HG03095 (cell line): Measurements from ENCODE around the gene KIAA0040.

Source experiments
- ATAC-seq: cut with Tn5 transposase; IDR thresholded peaks from one replicate; pipeline ENCODE4 v1.9.1; 2021; ENCODE audit warnings: moderate library complexity; ENCODE audit not compliant: unreplicated experiment

The KIAA0040 gene

GRCh38 chr1:175145899-175146528 is 46.6 kb downstream of the KIAA0040 start:
- ATAC-seq = no peak

GRCh38 chr1:175138579-175138978 is 54.0 kb downstream of the KIAA0040 start:
- no peak for ATAC-seq

GRCh38 chr1:175137369-175137768 is 55.2 kb downstream of the KIAA0040 start:
- no peak for ATAC-seq

DNA sequence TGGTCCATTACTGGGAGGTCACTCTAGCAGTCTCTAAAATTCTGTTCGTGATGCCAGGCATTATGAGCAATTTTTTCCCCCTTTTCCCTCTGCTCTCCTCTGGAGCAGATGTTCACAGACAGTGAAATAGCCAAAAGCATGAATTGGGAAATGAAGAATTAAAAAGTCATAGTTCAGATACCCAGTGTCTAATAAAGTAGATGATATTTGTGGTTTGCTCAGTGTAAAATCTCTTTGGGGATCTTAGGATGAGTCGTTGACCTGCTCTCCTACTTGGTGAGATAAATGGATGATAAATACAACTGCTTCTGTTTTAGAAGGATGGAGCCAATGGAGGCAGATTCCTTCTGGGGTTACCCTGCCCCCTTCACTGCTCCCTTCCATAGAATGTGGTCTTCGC is 56.3 kb downstream of the KIAA0040 start:
- no peak for ATAC-seq

GRCh38 chr1:175134500-175134899 is 58.1 kb downstream of the KIAA0040 start:
- no peak for ATAC-seq

- no peak for ATAC-seq
Measured at GRCh38 chr1:175133673-175134435, 58.7 kb downstream of the KIAA0040 start.

DNA sequence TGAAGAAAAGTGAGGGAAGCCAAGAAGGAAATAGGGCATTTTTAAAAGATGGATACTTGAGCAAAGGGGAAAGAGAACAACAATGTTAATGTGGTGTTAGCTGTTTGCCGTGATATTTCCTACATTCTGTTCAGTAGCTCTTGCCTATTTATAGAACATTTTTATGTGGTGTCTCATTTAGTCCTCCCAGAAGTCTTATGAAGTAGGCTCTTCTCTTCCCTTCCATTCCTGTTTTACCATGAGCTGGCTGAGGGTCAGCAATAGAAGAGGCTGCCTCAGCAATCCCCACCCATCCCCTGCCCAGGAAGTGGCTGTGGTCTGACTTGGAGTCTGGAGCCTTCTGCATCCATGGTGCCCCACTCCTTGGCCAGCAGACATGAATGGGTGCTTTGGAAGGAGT is 60.1 kb downstream of the KIAA0040 start:
- ATAC-seq = no peak

GRCh38 chr1:175131095-175131494 is 61.5 kb downstream of the KIAA0040 start:
- no peak for ATAC-seq

GRCh38 chr1:175130649-175131045 is 61.9 kb downstream of the KIAA0040 start:
- no peak for ATAC-seq

- ATAC-seq = no peak
Measured at GRCh38 chr1:175129997-175130648, 62.5 kb downstream of the KIAA0040 start.

GRCh38 chr1:175129644-175129996 is 63.0 kb downstream of the KIAA0040 start:
- ATAC-seq = no peak

GRCh38 chr1:175129182-175129581 is 63.4 kb downstream of the KIAA0040 start:
- ATAC-seq = no peak

GRCh38 chr1:175128523-175128922 is 64.1 kb downstream of the KIAA0040 start:
- ATAC-seq = no peak

GRCh38 chr1:175127565-175127964 is 65.0 kb downstream of the KIAA0040 start:
- no peak for ATAC-seq

DNA sequence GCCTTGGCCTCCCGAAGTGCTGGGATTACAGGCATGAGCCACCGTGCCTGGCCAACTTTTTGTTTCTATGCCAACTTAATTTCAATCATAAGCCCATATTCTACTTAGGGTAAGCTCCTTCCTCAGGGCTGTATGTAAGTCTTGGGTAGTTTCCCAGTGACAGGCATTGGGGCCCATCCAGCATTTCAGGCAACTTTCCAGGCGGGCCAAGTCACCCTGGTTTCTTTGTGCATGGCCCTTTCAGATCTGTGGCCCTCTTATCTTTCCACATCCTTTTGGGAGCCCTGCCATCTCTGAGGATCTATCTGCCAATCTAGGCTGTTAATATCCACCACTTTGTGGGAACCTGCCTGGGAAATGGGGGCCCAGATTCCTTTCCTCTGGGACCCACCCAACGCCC is 66.2 kb downstream of the KIAA0040 start:
- no peak for ATAC-seq

DNA sequence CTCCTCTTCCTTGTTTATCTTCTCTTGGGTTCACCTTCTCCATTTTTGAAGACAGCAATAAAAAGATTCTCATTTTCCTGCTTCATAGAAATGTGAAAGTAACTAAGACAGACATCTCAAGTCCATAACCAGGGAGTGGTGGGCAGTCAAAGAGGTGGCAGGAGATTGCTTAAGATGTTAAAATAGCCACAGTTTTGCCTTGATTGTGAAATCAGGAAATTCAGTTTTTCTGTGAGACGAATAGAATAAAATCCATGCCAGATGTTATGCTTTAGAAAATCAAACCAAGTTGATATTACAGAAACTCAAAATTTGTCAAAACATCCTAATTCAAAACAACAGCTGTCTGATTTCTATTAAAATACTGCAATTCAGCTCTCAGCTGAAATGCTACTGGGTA is 67.7 kb downstream of the KIAA0040 start:
- ATAC-seq = no peak

GRCh38 chr1:175120511-175120910 is 72.1 kb downstream of the KIAA0040 start:
- no peak for ATAC-seq

- no peak for ATAC-seq
Measured at GRCh38 chr1:175118375-175119367, 73.9 kb downstream of the KIAA0040 start.

- no peak for ATAC-seq
Measured at GRCh38 chr1:175116903-175117302, 75.7 kb downstream of the KIAA0040 start.

GRCh38 chr1:175116210-175116798 is 76.3 kb downstream of the KIAA0040 start:
- ATAC-seq = no peak

DNA sequence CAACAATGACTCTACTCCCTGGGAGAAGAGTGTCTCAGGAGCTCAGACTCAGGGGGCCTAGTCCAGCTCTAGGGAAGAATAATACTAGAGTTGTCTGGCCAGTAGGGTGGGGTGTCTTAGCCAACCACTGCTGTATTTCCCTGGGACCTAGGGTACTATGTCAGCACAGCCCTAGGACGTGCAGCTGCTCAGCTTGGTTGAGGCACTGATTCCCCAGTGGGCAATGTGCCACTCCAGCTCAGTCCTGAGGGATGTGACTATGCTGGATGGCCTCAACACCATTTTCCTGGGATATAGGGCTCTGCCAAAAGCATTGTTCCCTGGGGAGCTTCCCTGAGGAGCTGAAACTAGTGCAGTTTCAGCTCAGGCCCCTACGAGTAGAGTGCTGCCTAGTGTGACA is 77.6 kb downstream of the KIAA0040 start:
- ATAC-seq = no peak
